Upper lobe of left lung (tissue), 4 donors: ENCODE results near the gene GPR55.

ENCODE experiments used
- CTCF ChIP-seq, 6 experiments: fragments of 450-650 bp in 4 of 6; fragments of 200-600 bp in 2 of 6; sonication (generic) in 2 of 6; IDR thresholded peaks; one replicate each; pipeline ENCODE4 v1.5.1; 2016 to 2019; ENCODE audit warnings: antibody characterized with exemption in 6 of 6
- EP300 ChIP-seq, 4 donors: sonication (generic); formaldehyde crosslinking; IDR thresholded peaks; one replicate each; pipeline ENCODE4 v1.5.1; 2017; ENCODE audit warnings: antibody characterized with exemption in 4 of 4, control low read depth in 2 of 4
- POLR2A ChIP-seq, 4 donors: fragments of 450-650 bp; IDR thresholded peaks; one replicate each; pipeline ENCODE4 v1.5.1; 2016 to 2017; ENCODE audit warnings: antibody characterized with exemption in 4 of 4, mild to moderate bottlenecking in 2 of 4
- POLR2AphosphoS5 ChIP-seq, 2 donors: sonication (generic); formaldehyde crosslinking; IDR thresholded peaks; one replicate each; pipeline ENCODE4 v1.5.1; 2017; ENCODE audit warnings: antibody characterized with exemption in 2 of 2

DNA sequence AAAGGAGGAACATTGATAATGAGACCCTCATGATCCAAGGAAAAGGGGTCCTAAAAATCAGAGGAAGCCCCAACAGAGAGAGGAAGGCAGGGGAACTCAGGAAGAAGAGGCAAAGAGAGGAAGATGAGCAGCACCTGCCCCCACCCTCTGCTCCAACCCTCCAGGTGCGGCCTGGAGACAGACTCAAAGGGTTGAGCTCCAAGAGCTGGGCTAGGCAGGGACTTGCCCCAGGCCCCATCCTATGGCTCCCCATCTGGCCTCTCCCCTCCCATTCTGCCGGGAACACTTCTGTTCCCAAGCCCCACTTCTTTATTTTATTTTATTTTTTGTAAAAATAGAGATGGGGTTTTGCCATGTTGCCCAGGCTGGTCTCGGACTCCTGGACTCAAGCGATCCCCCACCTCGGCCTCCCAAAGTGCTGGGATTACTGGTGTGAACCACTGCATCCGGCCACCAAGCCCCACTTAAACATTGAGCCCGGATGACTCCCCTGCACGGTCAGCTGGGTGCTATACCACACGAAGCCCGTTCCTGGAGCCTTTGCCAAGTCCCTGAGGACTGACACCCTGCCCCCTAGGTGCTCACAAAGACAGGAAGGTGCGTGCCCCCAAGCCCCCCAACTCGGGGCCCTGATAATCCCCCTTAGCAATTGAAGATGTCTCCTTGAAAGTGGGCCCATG, 3.8 kb upstream of the GPR55 start:
- TF ChIP-seq CTCF (IDR thresholded peaks at IDR 0.05): no peak
- no peak for TF ChIP-seq POLR2AphosphoS5 (IDR thresholded peaks at IDR 0.05)
- TF ChIP-seq EP300 (IDR thresholded peaks at IDR 0.05): no peak
- TF ChIP-seq POLR2A (IDR thresholded peaks at IDR 0.05): no peak
